GM23338 (cell line): Measurements from ENCODE around the gene CD93. TPM values are rescaled to one million over a fixed set of nuclear protein-coding genes. Genes with fewer than 3 reads are reported as not detected.

Source experiments
- ATAC-seq: fragments of 200-7000 bp; cut with Tn5 transposase; 3 replicates; pipeline ENCODE4 v1.9.1; 2020
- DNase-seq: peaks from one replicate; pipeline ENCODE4 v3.0.0-alpha.2; 2015; ENCODE audit warnings: low spot score
- H2AFZ ChIP-seq: fragments of 200-600 bp; sonication (generic); 2 replicates; pipeline ENCODE4 v1.8.0; 2016; ENCODE audit warnings: antibody characterized with exemption, mild to moderate bottlenecking, moderate library complexity
- H3F3A ChIP-seq: fragments of 200-600 bp; sonication (generic); replicated peaks from 2 replicates; pipeline ENCODE4 v1.8.0; 2017; ENCODE audit warnings: antibody characterized with exemption, mixed run types, low read depth
- H3K27ac ChIP-seq: fragments of 200-600 bp; sonication (generic); 2 replicates; pipeline ENCODE4 v1.6.1; 2016; ENCODE audit warnings: low read depth
- H3K27me3 ChIP-seq: fragments of 200-600 bp; sonication (generic); 2 replicates; pipeline ENCODE4 v1.8.0; 2016; ENCODE audit warnings: mild to moderate bottlenecking, mixed run types, moderate library complexity; ENCODE audit not compliant: insufficient read depth
- H3K36me3 ChIP-seq: fragments of 200-600 bp; sonication (generic); 2 replicates; pipeline ENCODE4 v1.8.0; 2016; ENCODE audit warnings: mild to moderate bottlenecking; ENCODE audit not compliant: insufficient read depth
- H3K4me1 ChIP-seq: fragments of 200-600 bp; sonication (generic); 2 replicates; pipeline ENCODE4 v1.8.0; 2016; ENCODE audit warnings: mild to moderate bottlenecking, moderate library complexity; ENCODE audit not compliant: insufficient read depth
- H3K4me2 ChIP-seq: fragments of 200-600 bp; sonication (generic); 2 replicates; pipeline ENCODE4 v1.7.1; 2017; ENCODE audit warnings: mixed run types
- H3K4me3 ChIP-seq: fragments of 200-600 bp; sonication (generic); 2 replicates; pipeline ENCODE4 v1.6.1; 2016; ENCODE audit warnings: mixed run types
- H3K79me2 ChIP-seq: fragments of 200-600 bp; sonication (generic); replicated peaks from 2 replicates; pipeline ENCODE4 v1.8.0; 2017; ENCODE audit warnings: mild to moderate bottlenecking; ENCODE audit not compliant: insufficient read depth
- H3K9me2 ChIP-seq: fragments of 200-600 bp; sonication (generic); 2 replicates; pipeline ENCODE4 v1.8.0; 2017; ENCODE audit not compliant: insufficient read depth
- H4K20me1 ChIP-seq: fragments of 200-600 bp; sonication (generic); replicated peaks from 2 replicates; pipeline ENCODE4 v1.8.0; 2017; ENCODE audit warnings: mild to moderate bottlenecking; ENCODE audit not compliant: insufficient read depth
- H3K27ac Mint-ChIP-seq: 2 replicates; pipeline ENCODE4 v1.8.0; 2020; ENCODE audit warnings: inconsistent platforms, mild to moderate bottlenecking, moderate library complexity, mixed read lengths
- H3K27me3 Mint-ChIP-seq: 3 replicates; pipeline ENCODE4 v1.8.0; 2022; ENCODE audit warnings: low read depth, mild to moderate bottlenecking, moderate library complexity, mixed read lengths, inconsistent platforms; ENCODE audit not compliant: insufficient read depth, poor library complexity
- H3K36me3 Mint-ChIP-seq: 3 replicates; pipeline ENCODE4 v1.8.0; 2021; ENCODE audit warnings: low read depth, mild to moderate bottlenecking, inconsistent platforms, moderate library complexity, mixed read lengths
- H3K4me1 Mint-ChIP-seq: 3 replicates; pipeline ENCODE4 v1.8.0; 2020; ENCODE audit warnings: mild to moderate bottlenecking, inconsistent platforms, mixed read lengths
- H3K4me3 Mint-ChIP-seq: 3 replicates; pipeline ENCODE4 v1.8.0; 2021; ENCODE audit warnings: moderate library complexity, mild to moderate bottlenecking, inconsistent platforms, mixed read lengths
- H3K9me3 Mint-ChIP-seq: 3 replicates; pipeline ENCODE4 v1.8.0; 2020; ENCODE audit warnings: moderate library complexity, mild to moderate bottlenecking, inconsistent platforms, mixed read lengths
- CREB1 ChIP-seq: fragments of 250-450 bp; sonication (Bioruptor Pico); IDR thresholded peaks from 2 replicates; pipeline ENCODE4 v1.5.0; 2020; ENCODE audit warnings: low read depth, mild to moderate bottlenecking, moderate library complexity
- ETS1 ChIP-seq: IDR thresholded peaks from 2 replicates; pipeline ENCODE4 v1.6.1; 2016; ENCODE audit warnings: antibody characterized with exemption
- EZH2 ChIP-seq: fragments of 200-600 bp; sonication (generic); IDR thresholded peaks from one replicate; pipeline ENCODE4 v1.8.0; 2017; ENCODE audit warnings: antibody characterized with exemption, mild to moderate bottlenecking, low read depth; ENCODE audit not compliant: unreplicated experiment
- JUNB ChIP-seq: IDR thresholded peaks from one replicate; pipeline ENCODE4 v1.6.1; 2016; ENCODE audit warnings: antibody characterized with exemption; ENCODE audit not compliant: unreplicated experiment
- NANOG ChIP-seq: IDR thresholded peaks from 2 replicates; pipeline ENCODE4 v1.6.1; 2016; ENCODE audit warnings: antibody characterized with exemption, borderline replicate concordance
- POLR2AphosphoS5 ChIP-seq: IDR thresholded peaks from 2 replicates; pipeline ENCODE4 v1.6.1; 2016; ENCODE audit warnings: antibody characterized with exemption, low read depth
- REST ChIP-seq: IDR thresholded peaks from one replicate; pipeline ENCODE4 v1.6.1; 2018; ENCODE audit warnings: antibody characterized with exemption; ENCODE audit not compliant: unreplicated experiment
- ZNF114 ChIP-seq: fragments of 250-450 bp; sonication (Bioruptor Pico); IDR thresholded peaks from 2 replicates; pipeline ENCODE4 v1.5.0; 2020; ENCODE audit warnings: mild to moderate bottlenecking, moderate library complexity
- ZNF331 ChIP-seq: fragments of 250-450 bp; sonication (Bioruptor Pico); IDR thresholded peaks from 2 replicates; pipeline ENCODE4 v1.5.0; 2020; ENCODE audit warnings: low read depth, mild to moderate bottlenecking, moderate library complexity
- ZNF462 ChIP-seq: fragments of 250-450 bp; sonication (Bioruptor Pico); IDR thresholded peaks from 2 replicates; pipeline ENCODE4 v1.5.0; 2020; ENCODE audit warnings: mild to moderate bottlenecking, moderate library complexity
- polyA plus RNA-seq: library from polyadenylated mRNA; unstranded; fragments of >200 nt; fragmentation: Nextera tagmentation; extraction: Ambion mirVana; gene quantifications from 2 replicates; pipeline ENCODE4 v1.2.1, GENCODE V29; 2016
- total RNA-seq: library from RNA; depleted of rRNA; stranded (reverse); fragments of >200 nt; shearing (Covaris generic); gene quantifications from 2 replicates; pipeline ENCODE4 v1.2.3, GENCODE V29; 2014

The CD93 gene
- total and polyA plus RNA-seq, 2 experiments from 2014 or later: 0.03 TPM; not detected in 1

- ATAC-seq (no peak), DNase-seq (no peak)
- Mint-ChIP-seq H3K4me1 (peaks cover 27% of the 10 kb centered on the region), H3K4me3 (no peak overlapping the region), H3K36me3 (no peaks in the 10 kb centered on the region), H3K27me3 (peaks cover 2% of the 10 kb centered on the region), H3K27ac (no peak overlapping the region), H3K9me3 (no peaks in the 10 kb centered on the region)
- TF ChIP-seq EZH2 (no peak), ETS1 (no peak), CREB1 (no peak)
- Histone ChIP-seq H3K27ac (no peak overlapping the region), H3K4me1 (peaks cover 4% of the 10 kb centered on the region; the same call in 1 of the 2 replicates), H3K79me2 (no peaks in the 10 kb centered on the region), H3K27me3 (no peaks in the 10 kb centered on the region), H3K4me2 (no peak overlapping the region), H3K4me3 (no peak overlapping the region), H2AFZ (no peak overlapping the region), H3K9me2 (no peaks in the 10 kb centered on the region), H3F3A (no peaks in the 10 kb centered on the region), H3K36me3 (no peaks in the 10 kb centered on the region), H4K20me1 (no peaks in the 10 kb centered on the region)
These were observed 5.6 kb downstream of the CD93 start for GRCh38 chr20:23080521-23080920.

GRCh38 chr20:23079926-23080325, 6.2 kb downstream of the CD93 start:
- H3K27ac ChIP-seq: no peak overlapping the region
- no peak for DNase-seq
- no peak for TF ChIP-seq ZNF331
- TF ChIP-seq JUNB: no peak
- TF ChIP-seq NANOG: no peak
- no peak for TF ChIP-seq ZNF462 (CRISPR knock-in tag)
- TF ChIP-seq REST: no peak
- no peak for TF ChIP-seq EZH2
- no peak for TF ChIP-seq ETS1
- no peak for TF ChIP-seq ZNF114
- no peak for TF ChIP-seq POLR2AphosphoS5

More at GRCh38 chr20:23079926-23080325, 6.2 kb downstream of the CD93 start:
- Histone ChIP-seq H3K27me3 (no peaks in the 10 kb centered on the region), H3K36me3 (no peaks in the 10 kb centered on the region), H3F3A (no peaks in the 10 kb centered on the region), H2AFZ (no peak overlapping the region), H3K9me2 (no peaks in the 10 kb centered on the region), H3K79me2 (no peaks in the 10 kb centered on the region), H4K20me1 (no peaks in the 10 kb centered on the region), H3K4me2 (no peak overlapping the region), H3K4me3 (no peak overlapping the region), H3K4me1 (peaks cover 4% of the 10 kb centered on the region; the same call in 1 of the 2 replicates)
- H3K27ac Mint-ChIP-seq: no peak overlapping the region
- H3K9me3 Mint-ChIP-seq: no peaks in the 10 kb centered on the region
- peaks cover 4% of the 10 kb centered on the region for H3K27me3 Mint-ChIP-seq
- H3K4me1 Mint-ChIP-seq: peaks cover 27% of the 10 kb centered on the region
- no peak for ATAC-seq
- H3K36me3 Mint-ChIP-seq: no peaks in the 10 kb centered on the region
- no peak overlapping the region for H3K4me3 Mint-ChIP-seq
